Right lobe of liver (tissue), 4 donors: ENCODE measurements around the gene ALDOC.

Source experiments
- POLR2A ChIP-seq: fragments of 450-650 bp; IDR thresholded peaks from one replicate; pipeline ENCODE4 v1.6.1; 2017; ENCODE audit warnings: antibody characterized with exemption, mild to moderate bottlenecking
- TF ChIP-seq, protein P1 (sequence below), 4 donors: fragments of 200-600 bp in 3 of 4; fragments of 450-650 bp in 1 of 4; IDR thresholded peaks; one replicate each; pipeline versions ENCODE4 v1.5.1 to v1.8.0; 2016 to 2022; ENCODE audit warnings: antibody characterized with exemption in 4 of 4, mild to moderate bottlenecking in 2 of 4
- donor health status: DM: no; HTN: no; CAD: no.
- donor health status: DM: no; HTN: no; CAD: no.
- donor health status: DM: no; HTN: yes; CAD: no.

DNA sequence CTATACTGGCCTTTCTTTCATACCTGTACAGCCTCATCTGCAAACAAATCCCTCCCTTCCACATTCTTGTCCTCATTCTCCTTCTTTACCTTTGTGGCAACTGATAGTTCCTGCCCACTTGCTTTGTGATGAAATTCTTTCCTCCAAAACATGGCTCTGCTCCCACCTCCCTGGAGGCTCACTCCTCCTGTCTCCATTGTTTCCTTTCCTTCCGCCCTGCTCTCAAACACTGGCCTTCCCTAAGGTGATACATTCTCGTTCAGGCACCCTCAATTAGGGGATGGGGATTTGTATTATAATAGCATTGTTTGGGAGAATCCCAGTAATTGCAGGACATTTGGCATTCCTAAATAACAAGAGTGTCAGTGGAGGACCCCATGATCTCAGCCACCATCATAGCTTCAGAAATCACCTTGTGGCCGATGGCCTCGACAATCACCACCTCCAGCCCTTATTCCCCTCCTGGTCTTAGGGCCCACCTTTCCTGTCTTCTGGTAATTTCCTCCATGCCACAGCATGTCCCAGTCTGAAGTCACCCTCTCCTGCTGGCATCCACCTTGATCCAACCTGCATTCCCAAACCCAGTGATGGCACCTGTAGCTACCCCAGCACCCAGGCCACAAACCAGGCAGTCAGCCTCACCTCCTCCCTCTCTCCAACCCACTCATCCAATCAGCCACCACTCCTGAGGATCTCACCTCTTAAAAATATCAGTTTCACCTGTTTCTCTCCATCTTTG is 32.1 kb downstream of the ALDOC start:
- TF ChIP-seq, protein P1, sequence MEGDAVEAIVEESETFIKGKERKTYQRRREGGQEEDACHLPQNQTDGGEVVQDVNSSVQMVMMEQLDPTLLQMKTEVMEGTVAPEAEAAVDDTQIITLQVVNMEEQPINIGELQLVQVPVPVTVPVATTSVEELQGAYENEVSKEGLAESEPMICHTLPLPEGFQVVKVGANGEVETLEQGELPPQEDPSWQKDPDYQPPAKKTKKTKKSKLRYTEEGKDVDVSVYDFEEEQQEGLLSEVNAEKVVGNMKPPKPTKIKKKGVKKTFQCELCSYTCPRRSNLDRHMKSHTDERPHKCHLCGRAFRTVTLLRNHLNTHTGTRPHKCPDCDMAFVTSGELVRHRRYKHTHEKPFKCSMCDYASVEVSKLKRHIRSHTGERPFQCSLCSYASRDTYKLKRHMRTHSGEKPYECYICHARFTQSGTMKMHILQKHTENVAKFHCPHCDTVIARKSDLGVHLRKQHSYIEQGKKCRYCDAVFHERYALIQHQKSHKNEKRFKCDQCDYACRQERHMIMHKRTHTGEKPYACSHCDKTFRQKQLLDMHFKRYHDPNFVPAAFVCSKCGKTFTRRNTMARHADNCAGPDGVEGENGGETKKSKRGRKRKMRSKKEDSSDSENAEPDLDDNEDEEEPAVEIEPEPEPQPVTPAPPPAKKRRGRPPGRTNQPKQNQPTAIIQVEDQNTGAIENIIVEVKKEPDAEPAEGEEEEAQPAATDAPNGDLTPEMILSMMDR (IDR thresholded peaks at IDR 0.05) = no peak
- no peak for TF ChIP-seq POLR2A
